Mesothelial cell of epicardium (in vitro differentiated cells): ENCODE data around the gene MCF2L. TPM values are rescaled to one million over a fixed set of nuclear protein-coding genes. Genes with fewer than 3 reads are reported as not detected.
"Not testable (repeated sequence)": the region's sequence is repeated elsewhere in the genome, so short reads cannot be mapped to it uniquely, and the experiment has no call there.

ENCODE experiments used
- DNase-seq, 2 experiments: peaks; one replicate each; pipeline ENCODE4 v3.0.0; 2021; ENCODE audit warnings: low spot score in 2 of 2; ENCODE audit not compliant: unreplicated experiment in 2 of 2
- H3K27ac Mint-ChIP-seq: 2 replicates; pipeline ENCODE4 v1.8.0; 2021; ENCODE audit warnings: mixed read lengths
- H3K27me3 Mint-ChIP-seq: 2 replicates; pipeline ENCODE4 v1.8.0; 2021; ENCODE audit warnings: low read depth, mixed read lengths
- H3K36me3 Mint-ChIP-seq: 2 replicates; pipeline ENCODE4 v1.8.0; 2021; ENCODE audit warnings: mixed read lengths
- H3K4me1 Mint-ChIP-seq: 2 replicates; pipeline ENCODE4 v1.8.0; 2021; ENCODE audit warnings: mixed read lengths
- H3K4me3 Mint-ChIP-seq: 2 replicates; pipeline ENCODE4 v1.8.0; 2021; ENCODE audit warnings: mild to moderate bottlenecking, moderate library complexity, mixed read lengths
- H3K9me3 Mint-ChIP-seq: 2 replicates; pipeline ENCODE4 v1.8.0; 2021; ENCODE audit warnings: mixed read lengths
- CTCF ChIP-seq: fragments of 200-600 bp; sonication (generic); IDR thresholded peaks from one replicate; pipeline ENCODE4 v1.5.0; 2021; ENCODE audit warnings: antibody characterized with exemption; ENCODE audit not compliant: unreplicated experiment
- total RNA-seq: library from RNA; stranded (reverse); gene quantifications from 3 replicates; pipeline ENCODE4 v1.2.1, GENCODE V29; 2021

The MCF2L gene
- total RNA-seq, 1 donor from 2014 or later = 36.6 TPM

DNA sequence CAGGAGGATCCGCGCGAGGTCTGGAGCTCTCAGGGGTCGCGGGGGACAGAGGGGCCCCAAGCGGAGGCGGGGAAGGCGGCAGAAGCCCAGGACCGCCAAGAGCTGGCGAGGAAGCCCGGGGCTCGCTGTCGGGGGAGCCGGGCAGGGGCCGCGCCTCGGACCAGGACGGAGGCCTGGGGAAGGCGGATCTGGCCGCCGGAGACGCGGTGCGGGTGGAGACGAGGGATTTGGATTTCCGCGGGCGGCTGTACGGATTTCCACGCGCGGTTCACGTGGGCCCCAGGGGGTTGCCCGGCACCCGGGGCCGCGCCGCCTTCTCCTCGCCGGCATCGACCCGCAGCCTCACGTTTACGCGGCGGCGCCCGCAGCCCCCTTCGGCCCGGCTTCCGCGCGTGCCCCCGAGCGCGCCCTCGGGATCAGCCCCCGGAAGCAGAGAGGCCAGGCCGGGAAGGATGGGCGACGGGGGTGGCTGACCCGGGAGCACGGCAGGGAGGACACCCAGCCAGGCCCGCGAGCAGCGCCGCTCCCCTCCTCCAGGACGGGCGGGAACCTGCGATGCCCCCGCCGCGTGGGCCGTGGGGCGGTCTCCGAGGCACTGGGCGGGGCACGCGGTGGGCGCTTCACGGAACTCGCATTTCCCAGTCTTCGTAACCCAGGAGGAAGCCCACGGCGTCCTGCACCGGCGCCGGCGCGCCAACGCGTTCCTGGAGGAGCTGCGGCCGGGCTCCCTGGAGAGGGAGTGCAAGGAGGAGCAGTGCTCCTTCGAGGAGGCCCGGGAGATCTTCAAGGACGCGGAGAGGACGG, 141.2 kb downstream of the MCF2L start:
- Mint-ChIP-seq H3K27me3 (peaks cover 28% of the 10 kb centered on the region), H3K4me1 (no peaks in the 10 kb centered on the region), H3K27ac (no peak overlapping the region), H3K36me3 (no peaks in the 10 kb centered on the region), H3K4me3 (peak overlapping the region; percentile 60), H3K9me3 (no peaks in the 10 kb centered on the region)
- no peak for TF ChIP-seq CTCF
- peak in 1 of 2 experiments; percentile 20 for DNase-seq

DNA sequence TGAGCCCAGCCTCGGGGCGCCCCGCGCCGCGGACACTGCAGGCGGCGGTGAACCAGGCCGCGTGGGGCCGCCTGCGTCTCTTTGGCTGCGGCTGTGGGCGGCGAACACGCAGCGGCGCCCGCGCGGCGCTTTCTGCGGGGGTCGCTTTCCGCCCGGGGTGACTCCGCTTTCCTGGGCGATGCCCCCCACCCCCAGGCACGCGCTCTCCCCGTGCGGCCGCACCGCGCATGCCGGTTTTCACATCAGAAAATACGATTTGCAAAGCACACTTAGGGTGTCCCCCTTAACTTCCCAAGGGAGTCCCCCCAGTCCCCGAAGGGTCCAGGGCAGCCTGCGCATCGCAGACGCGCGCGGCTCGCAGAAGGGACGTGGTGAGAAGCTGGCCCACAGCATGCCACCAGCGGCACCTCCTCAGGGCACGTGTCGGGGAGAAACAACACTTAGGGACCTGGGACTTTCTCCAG, 141.9 kb downstream of the MCF2L start:
- Mint-ChIP-seq H3K36me3 (no peaks in the 10 kb centered on the region), H3K4me3 (peak overlapping the region; percentile 60), H3K27ac (no peak overlapping the region), H3K9me3 (no peaks in the 10 kb centered on the region), H3K4me1 (no peaks in the 10 kb centered on the region), H3K27me3 (peaks cover 30% of the 10 kb centered on the region)
- DNase-seq = no peak
- no peak for TF ChIP-seq CTCF

DNA sequence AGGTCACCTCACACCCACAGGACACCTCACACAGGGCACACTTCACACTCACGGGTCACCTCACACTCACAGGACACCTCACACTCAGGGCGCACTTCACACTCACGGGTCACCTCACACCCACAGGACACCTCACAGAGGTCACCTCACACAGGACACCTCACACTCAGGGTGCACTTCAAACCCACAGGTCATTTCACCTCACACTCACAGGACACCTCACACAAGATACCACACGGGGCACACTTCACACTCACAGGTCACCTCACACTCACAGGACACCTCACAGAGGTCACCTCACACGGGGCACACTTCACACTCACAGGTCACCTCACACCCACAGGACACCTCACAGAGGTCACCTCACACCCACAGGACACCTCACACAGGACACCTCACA, 142.8 kb downstream of the MCF2L start:
- not testable (repeated sequence) for H3K4me1 Mint-ChIP-seq, H3K36me3 Mint-ChIP-seq, DNase-seq, H3K4me3 Mint-ChIP-seq, H3K9me3 Mint-ChIP-seq, H3K27ac Mint-ChIP-seq
- peaks cover 39% of the 10 kb centered on the region for H3K27me3 Mint-ChIP-seq

DNA sequence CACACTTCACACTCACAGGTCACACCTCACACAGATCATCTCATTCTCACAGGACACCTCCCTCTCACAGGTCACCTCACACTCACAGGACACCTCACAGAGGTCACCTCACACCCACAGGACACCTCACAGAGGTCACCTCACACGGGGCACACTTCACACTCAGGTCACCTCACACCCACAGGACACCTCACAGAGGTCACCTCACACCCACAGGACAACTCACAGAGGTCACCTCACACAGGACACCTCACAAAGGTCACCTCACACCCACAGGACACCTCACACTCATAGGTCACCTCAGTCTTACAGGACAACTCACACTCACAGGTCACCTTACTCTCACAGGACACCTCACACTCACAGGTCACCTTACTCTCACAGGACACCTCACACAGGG, 143.5 kb downstream of the MCF2L start:
- DNase-seq, H3K9me3 Mint-ChIP-seq, H3K27ac Mint-ChIP-seq, H3K36me3 Mint-ChIP-seq, H3K4me1 Mint-ChIP-seq, H3K4me3 Mint-ChIP-seq: not testable (repeated sequence)
- H3K27me3 Mint-ChIP-seq = peaks cover 42% of the 10 kb centered on the region

DNA sequence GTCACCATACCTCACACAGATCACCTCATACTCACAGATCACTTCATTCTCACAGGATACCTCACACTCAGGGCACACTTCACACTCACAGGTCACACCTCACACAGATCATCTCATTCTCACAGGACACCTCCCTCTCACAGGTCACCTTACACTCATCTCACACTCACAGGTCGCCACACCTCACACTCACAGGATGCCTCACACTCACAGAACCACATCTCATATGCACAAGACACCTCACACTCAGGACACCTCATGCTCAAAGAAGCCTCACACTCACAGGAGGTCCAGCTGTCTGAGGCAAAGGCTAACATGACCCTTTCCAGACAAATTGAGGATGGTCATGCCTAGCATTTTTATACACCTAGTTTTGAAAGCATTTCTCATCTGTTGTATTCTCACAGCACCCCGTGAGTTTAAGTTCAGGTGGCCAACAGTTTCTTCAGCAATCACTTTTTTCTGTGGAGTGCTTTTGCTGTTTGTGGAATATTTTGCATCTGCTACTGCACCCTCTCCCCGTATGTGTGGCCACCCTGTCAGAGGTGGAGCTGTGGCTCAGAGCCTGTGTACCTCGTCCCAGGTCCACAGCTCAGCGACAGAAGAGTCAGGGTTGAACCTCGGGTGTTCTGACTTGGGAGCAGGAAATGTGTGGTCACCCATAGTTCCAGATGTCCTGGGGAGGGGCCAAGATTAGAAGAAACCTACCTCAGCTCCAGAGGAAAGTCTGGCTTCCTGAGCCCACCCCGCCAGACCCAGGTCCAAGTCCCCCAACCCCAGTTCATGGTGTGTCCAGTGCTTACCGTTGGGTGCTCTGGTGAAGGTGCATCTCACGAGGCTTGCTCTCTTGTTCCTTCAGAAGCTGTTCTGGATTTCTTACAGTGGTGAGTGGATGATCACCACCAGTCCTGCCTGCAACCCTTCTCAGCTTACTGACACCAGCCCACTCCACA, 144.2 kb downstream of the MCF2L start:
- Mint-ChIP-seq H3K9me3 (no peaks in the 10 kb centered on the region), H3K4me3 (no peak overlapping the region), H3K27me3 (peaks cover 43% of the 10 kb centered on the region), H3K27ac (no peak overlapping the region), H3K36me3 (no peaks in the 10 kb centered on the region), H3K4me1 (no peaks in the 10 kb centered on the region)
- DNase-seq = peak in 1 of 2 experiments; percentile 28
- TF ChIP-seq CTCF = no peak

- no peak for TF ChIP-seq CTCF
- Mint-ChIP-seq H3K27ac (no peak overlapping the region), H3K4me1 (no peaks in the 10 kb centered on the region), H3K36me3 (no peaks in the 10 kb centered on the region), H3K27me3 (peaks cover 47% of the 10 kb centered on the region), H3K4me3 (no peak overlapping the region), H3K9me3 (no peaks in the 10 kb centered on the region)
- DNase-seq = no peak
Measured at GRCh38 chr13:113113846-113114271, 144.8 kb downstream of the MCF2L start.
